ENCODE measurements around the gene PTPRE. TPM values are rescaled to one million over a fixed set of nuclear protein-coding genes. Genes with fewer than 3 reads are reported as not detected.

The PTPRE gene
- total and polyA plus RNA-seq, 4 donors, result 1.5 to 12.5 (median 3.7) TPM

GRCh38 chr10:128027306-128027705 lies 120.4 kb downstream of the PTPRE start:
- Histone ChIP-seq H3K36me3 (ENCODE audit: control insufficient read depth in 4 of 4, insufficient read depth in 3 of 4, low read depth in 1 of 4, low read length in 3 of 4) (no peaks in the 10 kb centered on the region), H3K27me3 (ENCODE audit: control insufficient read depth in 4 of 4, insufficient read depth in 4 of 4, low read length in 3 of 4) (no peaks in the 10 kb centered on the region), H3K4me1 (ENCODE audit: control insufficient read depth in 4 of 4, insufficient read depth in 4 of 4, low read length in 3 of 4) (no peaks in the 10 kb centered on the region), H3K27ac (ENCODE audit: low read depth in 1 of 2, low read length in 2 of 2) (no peak overlapping the region), H3K9me3 (ENCODE audit: control insufficient read depth in 4 of 4, low read length in 3 of 4) (no peaks in the 10 kb centered on the region), H3K4me3 (ENCODE audit: low read depth in 1 of 3, low read length in 3 of 3) (no peak overlapping the region), H3K9ac (ENCODE audit: low read depth in 1 of 2, low read length in 2 of 2) (no peak overlapping the region)
- 82% methylated on average over 8 of the region's 8 CpGs for WGBS
- TF ChIP-seq FOXA1 (IDR thresholded peaks at IDR 0.05), result no peak
- TF ChIP-seq TAF1 (conservative IDR thresholded peaks at IDR 0.05), result no peak
- no peak for TF ChIP-seq HNF4A (conservative IDR thresholded peaks at IDR 0.05)
- no peak for TF ChIP-seq CTCF (IDR thresholded peaks at IDR 0.05; ENCODE audit: low read depth, low read length, missing input control)
- TF ChIP-seq RXRA (IDR thresholded peaks at IDR 0.05), result no peak
- no peak for TF ChIP-seq YY1 (IDR thresholded peaks at IDR 0.05)
- TF ChIP-seq REST (IDR thresholded peaks at IDR 0.05), result no peak
- no peak for TF ChIP-seq EGR1 (IDR thresholded peaks at IDR 0.05; ENCODE audit: low read depth in 2 of 2)
- TF ChIP-seq GABPA (IDR thresholded peaks at IDR 0.05 in 1 of 2, conservative IDR thresholded peaks at IDR 0.05 in 1 of 2), result no peak
- TF ChIP-seq NR2F2 (IDR thresholded peaks at IDR 0.05), result no peak
- no peak for TF ChIP-seq HNF4G (IDR thresholded peaks at IDR 0.05)
- TF ChIP-seq ZBTB33 (IDR thresholded peaks at IDR 0.05), result no peak
- no peak for TF ChIP-seq JUND (IDR thresholded peaks at IDR 0.05)
- TF ChIP-seq RAD21 (IDR thresholded peaks at IDR 0.05), result no peak
- no peak for DNase-seq (ENCODE audit: low spot score)

GRCh38 chr10:128027822-128028507 lies 121.1 kb downstream of the PTPRE start:
- TF ChIP-seq TAF1 (conservative IDR thresholded peaks at IDR 0.05) (no peak), CTCF (IDR thresholded peaks at IDR 0.05; ENCODE audit: low read depth, low read length, missing input control) (no peak)
- DNase-seq (ENCODE audit: low spot score), result no peak
- H3K36me3 ChIP-seq (ENCODE audit: control insufficient read depth in 4 of 4, insufficient read depth in 3 of 4, low read depth in 1 of 4, low read length in 3 of 4), result no peaks in the 10 kb centered on the region

More at GRCh38 chr10:128027822-128028507, 121.1 kb downstream of the PTPRE start:
- Histone ChIP-seq H3K4me3 (ENCODE audit: low read depth in 1 of 3, low read length in 3 of 3) (no peak overlapping the region), H3K27ac (ENCODE audit: low read depth in 1 of 2, low read length in 2 of 2) (no peak overlapping the region), H3K4me1 (ENCODE audit: control insufficient read depth in 4 of 4, insufficient read depth in 4 of 4, low read length in 3 of 4) (no peaks in the 10 kb centered on the region), H3K9ac (ENCODE audit: low read depth in 1 of 2, low read length in 2 of 2) (no peak overlapping the region), H3K27me3 (ENCODE audit: control insufficient read depth in 4 of 4, insufficient read depth in 4 of 4, low read length in 3 of 4) (no peaks in the 10 kb centered on the region), H3K9me3 (ENCODE audit: control insufficient read depth in 4 of 4, low read length in 3 of 4) (no peaks in the 10 kb centered on the region)
- WGBS, result 89% methylated on average over 17 of the region's 17 CpGs

Measured in liver (tissue), 9 donors.